HG02588 (cell line): ENCODE measurements around the gene PNMT.

Experiments used
- ATAC-seq: cut with Tn5 transposase; IDR thresholded peaks from one replicate; pipeline ENCODE4 v1.9.1; 2021; ENCODE audit warnings: mild to moderate bottlenecking, moderate library complexity; ENCODE audit not compliant: unreplicated experiment

Gene PNMT

GRCh38 chr17:39653316-39653661 is 15.0 kb upstream of the PNMT start:
- no peak for ATAC-seq

- ATAC-seq: no peak
Measured at GRCh38 chr17:39653662-39654331, 14.5 kb upstream of the PNMT start.

GRCh38 chr17:39655105-39655504 is 13.1 kb upstream of the PNMT start:
- no peak for ATAC-seq

GRCh38 chr17:39658346-39658745 is 9.9 kb upstream of the PNMT start:
- ATAC-seq: no peak

- no peak for ATAC-seq
Measured at GRCh38 chr17:39658760-39659159, 9.5 kb upstream of the PNMT start.

- ATAC-seq: no peak
Measured at GRCh38 chr17:39659279-39660010, 8.8 kb upstream of the PNMT start.

- no peak for ATAC-seq
Measured at GRCh38 chr17:39660011-39660360, 8.3 kb upstream of the PNMT start.

- ATAC-seq: no peak
Measured at GRCh38 chr17:39660397-39661385, 7.6 kb upstream of the PNMT start.

- ATAC-seq: no peak
Measured at GRCh38 chr17:39661744-39662541, 6.3 kb upstream of the PNMT start.

GRCh38 chr17:39662551-39663339 is 5.5 kb upstream of the PNMT start:
- ATAC-seq: no peak

- ATAC-seq: no peak
Measured at GRCh38 chr17:39663340-39663687, 4.9 kb upstream of the PNMT start.

GRCh38 chr17:39663688-39664580 is 4.3 kb upstream of the PNMT start:
- no peak for ATAC-seq

GRCh38 chr17:39664581-39665561 is 3.4 kb upstream of the PNMT start, which contains the start of gene TCAP:
TSS of gene TCAP (plus strand) at chr17:39665349. CDS start at chr17:39665360, 11 bp downstream.
- no peak for ATAC-seq

- ATAC-seq: no peak
Measured at GRCh38 chr17:39665642-39666224, 2.5 kb upstream of the PNMT start.

- no peak for ATAC-seq
Measured at GRCh38 chr17:39666231-39666600, 2.0 kb upstream of the PNMT start.

GRCh38 chr17:39666601-39667261 is 1.5 kb upstream of the PNMT start:
- ATAC-seq: no peak
